T-helper 9 cell (primary cell): ENCODE measurements around the gene RFX7.
"Not testable (repeated sequence)": the region's sequence is repeated elsewhere in the genome, so short reads cannot be mapped to it uniquely, and the experiment has no call there.

Experiments used
- DNase-seq: peaks from one replicate; pipeline ENCODE4 v3.0.0-alpha.2; 2020

RFX7 gene

GRCh38 chr15:56205061-56205876 is 38.4 kb downstream of the RFX7 start:
- DNase-seq, result no peak

GRCh38 chr15:56203312-56203922 is 40.3 kb downstream of the RFX7 start:
- DNase-seq, result not testable (repeated sequence)

DNA sequence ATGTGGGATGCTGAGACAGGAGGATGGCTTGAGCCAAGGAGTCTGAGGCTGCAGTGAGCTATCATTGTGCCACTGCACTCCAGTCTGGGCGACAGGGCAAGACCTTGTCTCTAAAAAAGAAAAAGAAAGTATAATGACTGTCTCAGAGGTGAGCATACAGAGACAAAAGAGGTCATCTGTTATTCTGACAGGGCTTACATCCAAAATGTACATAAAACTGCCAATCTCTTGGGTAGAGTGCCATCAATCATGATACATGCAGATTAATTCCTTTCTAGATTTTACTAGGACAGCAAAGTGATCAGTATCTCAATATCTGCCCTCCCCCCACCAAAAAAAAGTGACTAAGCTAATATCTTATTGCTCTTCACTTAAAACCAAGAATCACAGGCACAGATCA is 41.0 kb downstream of the RFX7 start:
- no peak for DNase-seq

GRCh38 chr15:56199038-56199437 is 44.6 kb downstream of the RFX7 start:
- DNase-seq, result no peak

- DNase-seq, result no peak
Measured at GRCh38 chr15:56194035-56194434, 49.6 kb downstream of the RFX7 start.

DNA sequence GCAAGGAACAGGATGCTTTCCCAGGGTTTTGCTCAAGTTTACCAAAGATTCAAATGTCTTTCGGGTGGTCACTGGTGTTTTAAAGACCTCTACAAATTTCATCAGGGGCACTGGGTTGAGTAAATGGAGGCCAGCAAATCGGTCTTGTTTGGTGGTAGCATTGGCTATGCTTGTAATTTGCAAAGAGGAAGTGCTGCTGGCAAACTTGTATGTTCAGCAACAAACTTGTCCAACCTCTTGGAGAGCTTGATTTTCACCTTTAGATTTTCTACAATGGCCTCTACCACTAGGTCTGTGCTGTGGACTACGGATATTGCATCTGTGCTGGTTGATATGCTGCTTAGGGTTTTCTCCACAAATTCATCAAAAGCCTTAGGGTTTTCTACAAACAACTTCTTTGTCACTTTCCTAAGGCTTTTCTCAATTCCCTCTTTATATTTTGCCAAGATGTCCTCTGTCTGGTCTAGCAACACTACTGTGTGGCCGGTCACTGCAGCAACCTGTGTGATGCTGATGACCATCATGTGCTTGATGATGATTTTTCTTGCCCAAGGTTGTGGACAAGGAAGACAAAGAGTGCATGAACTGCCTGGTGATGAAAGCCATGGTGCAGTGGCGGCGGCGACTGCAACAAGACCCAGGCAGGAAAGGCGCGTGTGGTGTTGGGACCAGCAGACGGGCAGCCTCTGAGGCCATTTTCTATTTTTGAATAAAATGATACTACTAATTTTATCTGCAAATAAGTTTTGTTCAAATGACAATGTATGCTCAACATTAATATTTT is 50.8 kb downstream of the RFX7 start:
- no peak for DNase-seq

DNA sequence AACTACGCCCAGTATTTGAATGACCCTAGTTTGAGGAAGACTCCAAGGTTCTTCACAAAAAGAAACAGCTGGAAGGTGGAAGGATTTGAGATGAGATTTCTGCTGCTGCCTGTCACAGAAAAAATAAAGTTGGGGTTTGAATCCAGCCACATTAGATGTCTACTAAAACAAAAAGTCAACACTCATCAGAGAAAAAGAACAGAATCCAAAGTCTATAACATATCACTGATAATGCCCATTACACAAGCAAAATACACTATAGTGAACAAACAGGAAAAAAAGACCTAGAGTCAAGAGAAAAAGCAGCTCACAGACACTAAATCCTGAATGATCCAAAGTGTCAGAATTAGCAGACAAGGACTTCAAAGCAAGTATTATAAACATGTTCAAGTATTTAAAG is 56.0 kb downstream of the RFX7 start:
- no peak for DNase-seq

GRCh38 chr15:56185980-56186379 is 57.7 kb downstream of the RFX7 start:
- DNase-seq, result no peak

- DNase-seq, result no peak
Measured at GRCh38 chr15:56184516-56184915, 59.2 kb downstream of the RFX7 start.

- no peak for DNase-seq
Measured at GRCh38 chr15:56180851-56181250, 62.8 kb downstream of the RFX7 start.

DNA sequence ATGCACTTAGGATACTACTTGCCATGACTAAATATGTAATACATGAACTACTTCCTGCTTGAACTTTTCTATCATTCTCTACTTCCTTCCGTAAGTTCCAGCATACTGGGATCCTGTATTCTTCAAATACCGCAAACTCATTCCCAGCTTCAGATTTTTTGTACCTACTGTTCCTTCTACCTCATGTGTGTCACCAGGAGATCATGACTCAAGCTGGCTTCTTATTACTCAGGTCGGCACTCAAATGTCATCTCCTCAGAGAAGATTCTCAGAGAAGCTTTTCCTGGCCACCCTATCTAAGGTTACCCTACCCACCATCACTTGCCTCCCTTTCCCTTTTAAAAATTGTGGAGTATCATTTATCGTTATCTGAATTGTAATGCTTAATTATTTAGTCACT is 66.7 kb downstream of the RFX7 start:
- no peak for DNase-seq

DNA sequence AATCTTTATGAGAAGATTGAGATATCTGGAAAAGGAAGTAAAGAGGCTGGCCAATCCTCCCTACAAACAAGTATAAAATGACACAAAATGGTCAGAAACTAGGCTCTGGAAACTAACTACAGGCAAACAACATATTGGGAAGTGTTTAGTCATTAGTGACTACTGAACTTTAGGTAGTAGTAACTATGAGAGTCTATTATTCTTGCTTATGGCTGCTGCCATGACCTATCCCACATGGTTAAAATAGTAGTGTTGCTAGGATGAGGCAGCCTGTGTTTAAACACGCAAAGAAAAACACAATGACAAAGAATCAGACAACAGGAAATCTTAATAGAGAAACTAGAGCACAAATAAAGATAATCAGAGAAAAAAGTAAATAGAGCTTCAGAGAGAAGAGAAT is 67.9 kb downstream of the RFX7 start:
- no peak for DNase-seq

DNA sequence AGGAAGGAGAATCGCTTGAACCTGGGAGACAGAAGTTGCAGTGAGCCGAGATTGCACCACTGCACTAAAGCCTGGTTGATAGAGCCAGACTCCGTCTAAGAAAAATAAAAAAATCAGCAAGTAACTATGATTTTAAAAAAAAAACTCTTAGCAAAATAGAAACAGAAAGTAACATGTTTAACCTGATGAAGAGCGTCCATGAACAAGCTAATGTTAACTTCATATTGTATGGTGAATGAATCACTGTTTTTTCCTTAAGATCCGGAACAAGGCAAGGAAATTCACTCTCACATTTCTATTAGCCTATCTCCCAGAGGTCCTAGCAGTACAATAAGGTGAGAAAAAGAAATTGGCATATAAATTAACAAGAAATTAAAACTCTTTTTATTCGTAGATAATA is 69.0 kb downstream of the RFX7 start:
- DNase-seq, result no peak

- no peak for DNase-seq
Measured at GRCh38 chr15:56168394-56168793, 75.3 kb downstream of the RFX7 start.

DNA sequence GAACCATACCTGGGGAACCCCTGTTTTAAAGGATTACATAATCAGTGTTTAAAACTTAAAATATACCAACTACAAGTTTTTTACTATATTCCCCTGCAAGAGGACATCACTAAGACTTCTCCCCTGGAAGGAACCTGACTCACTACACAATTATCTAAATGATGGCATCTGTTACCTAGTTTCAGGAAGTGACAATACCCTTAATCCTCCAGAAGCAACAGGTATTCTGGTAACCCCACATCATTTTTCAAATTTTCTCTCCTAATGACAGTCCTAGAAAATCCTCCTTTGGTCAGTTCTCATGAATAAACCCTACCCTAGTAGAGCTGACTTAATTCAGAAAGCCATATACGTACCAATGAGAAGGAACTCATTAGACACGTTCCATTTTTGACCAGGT is 78.4 kb downstream of the RFX7 start:
- no peak for DNase-seq

GRCh38 chr15:56160966-56161365 is 82.7 kb downstream of the RFX7 start:
- DNase-seq, result no peak

- DNase-seq, result no peak
Measured at GRCh38 chr15:56156877-56157276, 86.8 kb downstream of the RFX7 start.

DNA sequence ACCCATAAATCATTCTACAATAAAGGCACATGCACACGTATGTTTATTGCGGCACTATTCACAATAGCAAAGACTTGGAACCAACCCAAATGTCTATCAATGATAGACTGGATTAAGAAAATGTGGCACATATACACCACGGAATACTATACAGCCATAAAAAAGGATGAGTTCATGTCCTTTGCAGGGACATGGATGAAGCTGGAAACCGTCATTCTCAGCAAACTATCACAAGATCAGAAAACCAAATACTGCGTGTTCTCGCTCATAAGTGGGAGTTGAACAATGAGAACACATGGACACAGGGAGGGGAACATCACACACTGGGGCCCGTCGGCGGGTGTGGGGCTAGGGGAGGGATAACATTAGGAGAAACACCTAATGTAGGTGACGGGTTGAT is 88.4 kb downstream of the RFX7 start:
- DNase-seq, result not testable (repeated sequence)

- DNase-seq, result not testable (repeated sequence)
Measured at GRCh38 chr15:56154768-56155167, 88.9 kb downstream of the RFX7 start.

- no peak for DNase-seq
Measured at GRCh38 chr15:56150204-56150603, 93.5 kb downstream of the RFX7 start.

- DNase-seq, result no peak
Measured at GRCh38 chr15:56148064-56148463, 95.6 kb downstream of the RFX7 start.

GRCh38 chr15:56146756-56147155 is 96.9 kb downstream of the RFX7 start:
- DNase-seq, result no peak

DNA sequence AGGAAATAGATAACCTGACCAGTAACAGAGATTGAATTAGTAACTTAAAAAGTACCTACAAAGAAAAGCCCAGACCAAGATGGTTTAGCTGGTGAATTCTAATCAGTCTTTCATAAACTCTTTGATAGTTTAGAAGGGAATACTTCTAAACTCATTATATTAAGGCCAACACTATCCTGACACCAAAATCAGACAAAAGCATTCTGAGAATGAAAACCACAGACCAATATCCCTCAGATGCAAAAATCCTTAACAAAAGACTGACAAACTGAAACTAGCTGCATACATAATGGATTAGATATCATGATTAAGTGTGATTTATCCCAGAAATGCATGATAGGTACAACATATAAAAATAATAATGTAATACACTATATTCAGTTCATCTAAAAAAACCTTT is 115.6 kb downstream of the RFX7 start:
- no peak for DNase-seq

GRCh38 chr15:56126409-56126808 is 117.3 kb downstream of the RFX7 start:
- DNase-seq, result no peak
